Tibial nerve (tissue), 4 donors: Measurements from ENCODE around the gene FAM228B.

Source experiments
- CTCF ChIP-seq, 5 experiments: fragments of 200-600 bp in 3 of 5; fragments of 450-650 bp in 2 of 5; sonication (generic) in 3 of 5; IDR thresholded peaks; one replicate each; pipeline ENCODE4 v1.5.1; 2016 to 2019; ENCODE audit warnings: antibody characterized with exemption in 5 of 5, mild to moderate bottlenecking in 3 of 5, moderate library complexity in 2 of 5
- EP300 ChIP-seq, 2 donors: sonication (generic); formaldehyde crosslinking; IDR thresholded peaks; one replicate each; pipeline ENCODE4 v1.6.1; 2017; ENCODE audit warnings: antibody characterized with exemption in 2 of 2, mild to moderate bottlenecking in 1 of 2
- POLR2A ChIP-seq, 2 donors: fragments of 450-650 bp; IDR thresholded peaks; one replicate each; pipeline ENCODE4 v1.6.1; 2017; ENCODE audit warnings: antibody characterized with exemption in 2 of 2, mild to moderate bottlenecking in 2 of 2, moderate library complexity in 2 of 2

DNA sequence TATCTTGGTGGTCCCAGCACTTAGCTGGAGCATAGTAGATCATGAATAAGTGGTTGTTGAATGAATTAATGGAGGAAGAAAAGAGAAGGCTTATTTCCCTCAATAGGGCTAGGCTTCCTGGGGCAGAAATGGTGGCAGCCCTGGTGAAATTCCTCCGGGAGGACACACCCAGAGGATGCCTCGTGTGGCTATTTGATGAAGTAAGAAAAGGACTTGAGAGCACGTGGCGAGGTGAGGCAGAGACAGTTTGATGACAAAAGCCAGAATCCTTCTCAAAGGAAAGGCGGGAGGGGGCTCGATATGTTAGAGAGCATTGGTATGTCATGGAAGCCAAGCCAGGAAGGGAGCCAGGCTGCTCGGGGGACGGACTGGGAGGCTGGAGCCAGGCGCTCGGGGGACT, 66.3 kb downstream of the FAM228B start:
- TF ChIP-seq POLR2A (IDR thresholded peaks at IDR 0.05) (no peak), CTCF (IDR thresholded peaks at IDR 0.05) (no peak), EP300 (IDR thresholded peaks at IDR 0.05) (no peak)
